MG63 (cell line): ENCODE results near the gene GTF3A. TPM values are rescaled to one million over a fixed set of nuclear protein-coding genes. Genes with fewer than 3 reads are reported as not detected.

Source experiments
- DNase-seq: peaks from one replicate; pipeline ENCODE4 v3.0.0-alpha.2; 2020
- H3K27me3 ChIP-seq: fragments of 250-450 bp; sonication (Bioruptor Pico); 2 replicates; pipeline ENCODE4 v1.5.1; 2020; ENCODE audit warnings: mild to moderate bottlenecking, moderate library complexity
- H3K36me3 ChIP-seq: fragments of 250-450 bp; sonication (Bioruptor Pico); 2 replicates; pipeline ENCODE4 v1.5.1; 2020; ENCODE audit warnings: mild to moderate bottlenecking, moderate library complexity
- H3K4me3 ChIP-seq: fragments of 250-450 bp; sonication (Bioruptor Pico); 2 replicates; pipeline ENCODE4 v1.5.1; 2020; ENCODE audit warnings: mild to moderate bottlenecking, moderate library complexity
- H3K9me3 ChIP-seq: fragments of 250-450 bp; sonication (Bioruptor Pico); 2 replicates; pipeline ENCODE4 v1.5.1; 2020; ENCODE audit warnings: mild to moderate bottlenecking, moderate library complexity
- total RNA-seq: library from RNA; depleted of rRNA; stranded (reverse); fragments of >200 nt; shearing (Covaris generic); gene quantifications from 2 replicates; pipeline ENCODE4 v1.2.3, GENCODE V29; 2014; ENCODE audit warnings: low replicate concordance; rRNA removed

Gene GTF3A
- total RNA-seq, 1 experiment from 2014 or later: 310 TPM

DNA sequence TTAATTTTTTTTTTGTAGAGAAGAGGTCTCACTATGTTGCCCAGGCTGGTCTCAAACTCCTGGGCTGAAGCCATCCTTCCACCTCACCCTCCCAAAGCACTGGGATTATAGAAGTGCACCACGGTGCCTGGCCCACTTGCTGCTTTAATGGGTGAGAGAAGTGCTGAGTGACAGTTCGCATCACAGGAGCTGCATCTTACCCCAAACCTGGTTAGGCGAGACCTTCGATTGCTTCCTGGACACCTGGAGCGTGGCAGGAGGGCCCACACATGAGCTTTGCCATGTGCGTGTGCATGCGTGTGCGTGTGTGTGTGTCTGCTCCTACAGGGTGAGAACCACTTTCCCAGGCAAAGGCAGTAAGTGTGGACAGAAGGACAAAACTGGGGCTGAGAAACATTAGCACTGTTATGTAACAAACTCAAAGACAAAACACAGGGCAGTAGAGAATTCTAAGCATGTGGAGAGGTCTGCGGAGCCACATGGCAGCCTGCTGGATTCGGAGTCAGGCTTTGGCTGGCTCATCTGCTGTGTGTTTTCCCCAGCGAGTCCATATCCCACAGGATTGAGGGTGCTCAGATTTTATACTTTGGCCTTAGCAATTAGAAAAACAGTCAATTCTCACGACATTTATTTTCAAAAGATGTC is 37.6 kb downstream of the GTF3A start:
- H3K9me3 ChIP-seq: no peaks in the 10 kb centered on the region
- H3K27me3 ChIP-seq: no peaks in the 10 kb centered on the region
- H3K36me3 ChIP-seq: no peaks in the 10 kb centered on the region
- no peak overlapping the region for H3K4me3 ChIP-seq
- no peak for DNase-seq

DNA sequence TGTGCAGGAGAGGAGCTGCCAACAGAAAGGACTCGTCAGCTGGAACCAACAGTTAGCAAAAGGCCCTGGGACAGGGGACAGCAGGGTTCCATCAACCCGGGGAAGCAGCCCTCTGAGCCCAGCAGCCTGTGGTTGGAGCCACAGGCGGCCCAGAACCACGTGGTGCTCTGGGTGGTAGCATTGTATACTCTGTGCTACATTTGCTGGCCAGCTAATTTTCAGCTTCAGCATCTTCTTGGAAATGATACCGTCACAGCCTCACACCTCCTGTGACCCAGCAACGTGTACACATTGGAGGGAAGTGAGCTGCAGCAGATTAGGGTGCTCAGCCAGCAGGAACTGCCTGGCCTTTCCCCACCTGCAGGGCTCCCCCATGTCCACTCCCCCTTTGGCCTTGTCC is 39.1 kb downstream of the GTF3A start:
- Histone ChIP-seq H3K4me3 (no peak overlapping the region), H3K36me3 (no peaks in the 10 kb centered on the region), H3K9me3 (no peaks in the 10 kb centered on the region), H3K27me3 (no peaks in the 10 kb centered on the region)
- DNase-seq: no peak

DNA sequence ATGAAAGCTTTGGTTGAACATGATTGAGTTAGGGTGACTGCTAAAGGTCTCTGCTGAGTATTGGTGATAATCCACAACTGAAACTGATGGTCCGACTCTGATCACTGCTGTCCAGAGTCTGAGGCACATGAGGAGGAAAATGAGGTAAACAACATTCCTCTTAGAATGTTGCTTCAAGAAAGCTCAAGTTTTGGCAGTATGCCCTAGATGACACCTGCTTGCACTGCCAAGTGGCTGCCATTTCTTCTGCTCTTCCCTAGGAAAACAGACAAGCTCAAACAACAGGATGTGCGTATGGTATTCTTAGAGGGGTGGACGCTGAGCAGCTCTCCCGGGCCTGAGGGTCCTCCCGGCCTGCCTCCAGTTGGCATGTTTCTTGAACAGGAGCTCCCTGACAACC is 41.2 kb downstream of the GTF3A start:
- Histone ChIP-seq H3K36me3 (no peaks in the 10 kb centered on the region), H3K4me3 (no peak overlapping the region), H3K27me3 (no peaks in the 10 kb centered on the region), H3K9me3 (no peaks in the 10 kb centered on the region)
- DNase-seq: no peak

DNA sequence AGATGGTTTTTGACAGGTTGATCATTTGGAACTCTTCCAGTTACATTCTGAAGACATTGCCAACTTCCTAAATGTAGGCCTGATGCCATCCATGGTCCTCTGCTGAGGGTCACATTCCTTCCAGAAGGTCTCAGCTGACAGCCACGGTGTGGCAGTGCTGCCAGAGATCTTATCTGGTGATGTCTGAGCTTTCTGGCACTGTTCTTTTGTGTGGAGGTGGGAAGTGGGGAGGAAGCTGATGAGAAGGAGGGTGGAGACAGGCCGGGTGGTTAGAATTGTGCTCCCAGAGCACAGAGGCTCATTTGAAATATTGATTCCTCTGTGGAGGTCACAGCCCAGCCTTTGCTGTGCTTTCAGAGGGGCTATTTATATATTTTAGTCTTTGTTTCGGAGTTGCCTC is 42.1 kb downstream of the GTF3A start:
- Histone ChIP-seq H3K36me3 (no peaks in the 10 kb centered on the region), H3K9me3 (no peaks in the 10 kb centered on the region), H3K4me3 (no peak overlapping the region), H3K27me3 (no peaks in the 10 kb centered on the region)
- DNase-seq: no peak

DNA sequence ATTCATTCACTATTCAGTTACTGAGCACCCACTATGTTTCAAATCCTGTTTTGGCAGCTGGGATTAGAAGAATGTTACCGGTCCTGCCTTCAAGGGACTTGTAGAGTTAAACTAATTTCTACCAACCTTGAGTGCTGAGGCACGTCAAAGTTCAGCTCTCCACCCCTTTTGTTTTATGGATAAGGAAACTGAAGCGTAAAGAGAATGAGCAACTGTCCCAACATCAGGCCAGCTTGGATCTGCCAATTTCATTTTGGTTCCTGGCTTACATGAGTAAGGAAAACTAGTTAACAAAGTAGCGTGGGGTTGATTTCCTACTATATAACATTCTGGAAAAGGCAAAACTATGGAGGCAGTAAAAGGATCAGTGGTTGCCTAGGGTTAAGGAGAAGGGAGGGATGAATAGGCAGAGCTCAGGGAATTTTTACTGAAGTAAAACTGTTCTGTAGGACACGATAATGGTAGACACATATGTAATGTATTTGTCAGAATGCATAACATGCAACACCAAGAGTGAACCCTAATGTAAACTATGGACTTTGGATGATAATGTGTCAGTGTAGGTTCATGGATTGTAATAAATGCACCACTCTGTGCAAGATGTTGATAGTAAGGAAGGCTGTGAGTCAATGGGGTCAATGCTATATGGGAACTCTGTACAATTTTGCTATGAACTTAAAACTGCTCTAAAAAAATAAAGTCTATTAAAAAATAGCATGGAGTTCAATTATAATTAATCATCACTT is 45.8 kb downstream of the GTF3A start:
- Histone ChIP-seq H3K9me3 (no peaks in the 10 kb centered on the region), H3K36me3 (no peaks in the 10 kb centered on the region), H3K4me3 (no peak overlapping the region), H3K27me3 (no peaks in the 10 kb centered on the region)
- DNase-seq: no peak

DNA sequence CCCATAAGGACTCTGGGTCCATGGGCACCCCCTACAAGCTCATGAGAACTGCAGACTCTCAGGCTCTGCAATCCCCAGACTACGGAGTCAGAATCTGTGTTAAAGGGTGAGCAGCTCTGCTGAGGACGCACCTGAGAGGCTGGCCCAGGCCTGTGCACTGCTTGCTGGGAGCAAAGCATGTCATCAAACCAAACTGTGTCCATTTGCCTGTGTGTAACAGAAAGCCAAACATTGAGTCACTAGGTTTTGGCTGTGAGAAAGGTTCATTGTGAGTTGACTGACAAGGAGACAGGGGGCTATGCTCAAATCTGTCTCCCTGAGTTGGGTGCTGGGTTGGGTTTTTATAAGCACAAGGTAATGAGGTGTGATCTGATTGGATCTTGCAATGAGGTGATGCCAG is 48.0 kb downstream of the GTF3A start:
- Histone ChIP-seq H3K9me3 (no peaks in the 10 kb centered on the region), H3K36me3 (no peaks in the 10 kb centered on the region), H3K27me3 (no peaks in the 10 kb centered on the region), H3K4me3 (no peak overlapping the region)
- no peak for DNase-seq

DNA sequence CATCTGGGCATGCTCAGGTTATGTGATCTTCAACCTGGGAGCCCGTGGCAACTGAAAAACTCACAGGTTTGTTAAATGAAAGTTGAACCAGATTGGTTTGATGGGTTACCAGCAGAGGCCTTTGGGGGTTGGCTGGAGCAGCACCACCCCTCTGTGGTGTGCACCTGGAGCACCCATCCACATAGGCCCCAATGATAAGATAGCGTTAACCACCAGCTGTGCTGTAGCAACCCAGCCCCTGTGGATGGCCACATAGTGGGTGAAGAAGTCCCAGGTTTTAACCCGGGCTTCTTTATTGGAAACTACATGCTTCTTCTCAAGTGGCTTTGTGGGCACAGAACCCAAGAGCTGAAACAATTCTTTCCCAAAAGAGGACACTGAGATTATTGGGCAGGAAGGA is 48.5 kb downstream of the GTF3A start:
- no peak overlapping the region for H3K4me3 ChIP-seq
- H3K9me3 ChIP-seq: no peaks in the 10 kb centered on the region
- H3K36me3 ChIP-seq: no peaks in the 10 kb centered on the region
- no peaks in the 10 kb centered on the region for H3K27me3 ChIP-seq
- DNase-seq: no peak

DNA sequence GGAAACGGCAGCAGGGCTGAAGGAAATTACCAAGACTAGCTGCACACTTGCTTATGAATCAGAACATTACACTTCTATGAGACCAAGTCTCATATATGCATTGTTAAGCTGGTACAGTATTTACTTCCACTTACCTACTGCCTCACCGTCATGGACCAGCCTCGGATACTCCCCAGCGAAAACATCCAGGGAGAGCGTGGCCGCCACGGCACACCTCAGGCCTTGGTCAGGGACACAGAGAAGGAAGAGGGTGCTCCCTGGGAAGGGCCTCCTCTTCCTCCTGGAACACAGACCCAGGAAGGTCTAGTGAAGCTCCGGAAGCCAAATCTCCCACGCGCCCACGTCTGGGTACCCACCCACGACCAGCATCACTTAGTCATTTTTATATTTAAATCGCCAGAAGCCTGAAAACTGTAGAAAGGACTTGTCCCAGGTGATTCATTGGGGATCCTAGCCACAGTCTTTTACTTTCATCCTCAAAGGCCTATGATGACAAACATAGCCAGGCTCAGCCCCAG is 50.4 kb downstream of the GTF3A start:
- Histone ChIP-seq H3K9me3 (no peaks in the 10 kb centered on the region), H3K36me3 (no peaks in the 10 kb centered on the region), H3K27me3 (no peaks in the 10 kb centered on the region), H3K4me3 (no peak overlapping the region)
- no peak for DNase-seq

DNA sequence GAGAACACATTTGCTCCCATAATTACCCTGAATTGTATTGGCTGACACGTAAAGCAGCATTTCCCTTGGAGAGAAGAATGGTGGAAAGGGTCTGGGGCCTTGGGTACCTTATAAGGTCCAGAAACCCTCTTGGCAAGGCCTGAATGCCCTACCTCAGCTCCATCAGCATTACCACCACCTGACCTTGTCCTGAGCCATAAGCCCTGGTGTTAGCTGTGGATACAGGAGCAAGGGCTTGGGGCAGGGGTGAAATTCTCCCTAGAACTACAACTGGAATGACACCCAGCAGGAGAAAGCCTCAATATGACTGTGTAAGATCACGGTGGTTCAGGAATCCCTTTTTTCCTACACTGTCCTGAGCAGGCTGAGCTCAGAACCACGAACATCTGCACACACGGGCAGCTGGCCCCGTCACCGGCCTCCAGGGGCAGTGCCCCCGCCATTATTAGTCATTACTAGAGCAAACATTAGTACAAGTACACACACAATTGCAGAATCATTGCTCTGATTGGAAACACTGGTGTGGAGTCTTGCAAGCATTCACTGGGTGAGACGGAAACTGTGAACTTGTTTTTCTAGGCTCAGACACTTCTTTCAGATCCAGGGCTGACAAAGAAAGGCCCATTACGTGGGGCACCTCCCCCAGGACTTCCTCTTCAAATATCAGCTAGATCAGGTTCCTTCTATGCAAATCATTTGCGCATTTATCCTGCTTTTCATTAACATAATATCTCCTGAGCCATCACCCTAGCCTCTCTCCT is 52.7 kb downstream of the GTF3A start:
- no peaks in the 10 kb centered on the region for H3K27me3 ChIP-seq
- H3K36me3 ChIP-seq: no peaks in the 10 kb centered on the region
- no peak overlapping the region for H3K4me3 ChIP-seq
- DNase-seq: peak; percentile 34
- peaks cover 5% of the 10 kb centered on the region for H3K9me3 ChIP-seq

DNA sequence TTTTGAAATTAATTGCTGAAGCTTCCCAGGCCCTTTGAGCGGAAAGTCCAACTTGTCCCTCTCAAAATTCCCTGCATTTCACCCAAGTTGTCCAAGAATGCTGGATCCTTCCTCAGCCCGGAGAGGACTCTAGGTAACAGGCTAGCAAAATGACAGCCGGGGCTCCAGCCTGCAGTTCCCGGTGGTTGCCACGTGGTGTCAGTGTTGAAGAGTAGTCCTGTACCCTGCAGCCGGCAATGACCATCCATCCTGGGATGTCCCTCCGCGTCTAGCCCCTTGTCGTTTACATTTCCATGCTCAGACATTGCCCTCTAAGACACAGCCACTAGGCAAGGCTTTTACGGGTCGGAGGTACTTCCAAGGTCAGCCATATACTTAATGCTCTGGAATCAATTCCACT is 57.3 kb downstream of the GTF3A start:
- Histone ChIP-seq H3K36me3 (no peaks in the 10 kb centered on the region), H3K9me3 (peaks cover 6% of the 10 kb centered on the region), H3K4me3 (no peak overlapping the region), H3K27me3 (no peaks in the 10 kb centered on the region; the same call in 1 of the 2 replicates)
- peak; percentile 24 for DNase-seq

DNA sequence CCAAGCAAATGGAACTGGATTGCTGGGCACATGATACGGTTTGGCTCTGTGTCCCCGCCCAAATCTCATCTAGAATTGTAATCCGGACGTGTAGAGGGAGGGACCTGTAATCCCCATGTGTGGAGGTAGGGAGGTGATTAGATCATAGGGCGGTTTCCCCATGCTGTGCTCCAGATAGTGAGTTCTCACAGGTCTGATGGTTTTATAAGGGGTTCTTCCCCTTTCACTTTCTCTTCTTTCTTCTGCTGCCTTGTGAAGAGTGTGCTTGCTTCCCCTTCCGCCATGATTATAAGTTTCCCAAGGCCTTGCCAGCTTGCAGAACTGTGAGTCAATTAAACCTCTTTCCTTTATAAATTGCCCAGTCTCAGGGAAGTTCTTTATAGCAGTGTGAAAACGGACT is 58.6 kb downstream of the GTF3A start:
- Histone ChIP-seq H3K36me3 (no peaks in the 10 kb centered on the region), H3K9me3 (peaks cover 6% of the 10 kb centered on the region)
- no peak for DNase-seq

DNA sequence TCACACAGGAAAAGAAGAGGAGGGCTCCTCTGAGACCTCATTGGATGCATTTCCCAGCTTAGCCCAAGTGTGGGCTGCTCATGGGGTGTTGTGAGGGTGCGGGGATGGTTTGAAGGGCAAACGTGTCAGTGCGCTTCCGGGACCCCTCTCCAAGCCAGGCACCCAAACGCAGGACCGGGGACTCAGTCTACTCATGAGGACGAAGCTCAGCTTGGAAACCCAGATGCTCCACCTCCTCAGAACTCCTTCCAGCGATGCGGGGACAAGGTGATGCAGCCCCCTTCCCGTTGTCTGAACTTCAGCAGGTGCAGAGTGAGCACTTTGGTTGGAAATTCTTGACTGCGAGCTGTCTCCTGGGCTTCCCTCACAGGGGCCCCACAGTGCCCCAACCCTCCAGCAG is 59.0 kb downstream of the GTF3A start:
- Histone ChIP-seq H3K27me3 (no peaks in the 10 kb centered on the region; the same call in 1 of the 2 replicates), H3K9me3 (peaks cover 6% of the 10 kb centered on the region), H3K36me3 (no peaks in the 10 kb centered on the region), H3K4me3 (no peak overlapping the region)
- no peak for DNase-seq

More for the DNA sequence above, 58.6 kb downstream of the GTF3A start:
- H3K27me3 ChIP-seq: no peaks in the 10 kb centered on the region; the same call in 1 of the 2 replicates
- H3K4me3 ChIP-seq: no peak overlapping the region

Other genes with a start within 250 kb of the GTF3A start
- gene RPL21, start 173.1 kb upstream of the GTF3A start, total RNA-seq: 1,701 and 2,215 TPM in 2 replicates
- 19.9 and 25.8 TPM in 2 replicates for gene RASL11A, start 153.8 kb upstream of the GTF3A start, total RNA-seq
- 63.2 and 96.7 TPM in 2 replicates for gene MTIF3, start 25.9 kb downstream of the GTF3A start, total RNA-seq
- 4.0 and 7.5 TPM in 2 replicates for gene LNX2, start 195.9 kb downstream of the GTF3A start, total RNA-seq
- 138 and 145 TPM in 2 replicates for gene POLR1D, start 197.3 kb downstream of the GTF3A start, total RNA-seq